WTC11 (cell line): ENCODE data around the gene CA10. TPM values are rescaled to one million over a fixed set of nuclear protein-coding genes. Genes with fewer than 3 reads are reported as not detected.
A peak's percentile ranks its signal among the peaks of the same experiment; 100 is the strongest.

Source experiments
- ATAC-seq: fragments of 200-7000 bp; cut with Tn5 transposase; 2 replicates; pipeline ENCODE4 v1.10.0; 2021; ENCODE audit warnings: mild to moderate bottlenecking, moderate library complexity
- CTCF ChIA-PET: fragments of 300-600 bp; sonication (Branson Sonifier 250); formaldehyde crosslinking; loops from one replicate; lab custom pipeline; 2021; ENCODE audit warnings: antibody characterized with exemption; lab: Charles Lee
- POLR2A ChIA-PET: fragments of 350-600 bp; sonication (Branson Sonifier 250); formaldehyde crosslinking; loops from one replicate; lab custom pipeline; 2021; ENCODE audit warnings: antibody characterized with exemption; lab: Charles Lee
- DNase-seq: peaks from one replicate; pipeline ENCODE4 v3.0.0; 2021; ENCODE audit warnings: low spot score
- H3K27ac Mint-ChIP-seq: 2 replicates; pipeline ENCODE4 v1.8.0; 2021; ENCODE audit warnings: mixed read lengths
- H3K27me3 Mint-ChIP-seq: 2 replicates; pipeline ENCODE4 v1.8.0; 2021; ENCODE audit warnings: low read depth, mild to moderate bottlenecking, moderate library complexity, mixed read lengths
- H3K36me3 Mint-ChIP-seq: 2 replicates; pipeline ENCODE4 v1.8.0; 2021; ENCODE audit warnings: mixed read lengths
- H3K4me1 Mint-ChIP-seq: 2 replicates; pipeline ENCODE4 v1.8.0; 2022; ENCODE audit warnings: mixed read lengths
- H3K4me3 Mint-ChIP-seq: 2 replicates; pipeline ENCODE4 v1.8.0; 2021; ENCODE audit warnings: mild to moderate bottlenecking, moderate library complexity, mixed read lengths
- H3K9me3 Mint-ChIP-seq: 2 replicates; pipeline ENCODE4 v1.8.0; 2021; ENCODE audit warnings: mixed read lengths
- AR ChIP-seq: fragments of 250-450 bp; sonication (Bioruptor Pico); IDR thresholded peaks from 2 replicates; pipeline ENCODE4 v1.9.0; 2021; ENCODE audit warnings: mild to moderate bottlenecking
- ARID4B ChIP-seq: sonication (generic); formaldehyde crosslinking; IDR thresholded peaks from 2 replicates; pipeline ENCODE4 v1.8.0; 2023; ENCODE audit warnings: missing genetic modification reagents, mild to moderate bottlenecking, borderline replicate concordance
- ATF2 ChIP-seq: sonication (generic); formaldehyde crosslinking; IDR thresholded peaks from 2 replicates; pipeline ENCODE4 v1.8.1; 2022; ENCODE audit warnings: low read depth, missing genetic modification reagents, borderline replicate concordance
- ATF6 ChIP-seq: sonication (generic); formaldehyde crosslinking; IDR thresholded peaks from 2 replicates; pipeline ENCODE4 v1.8.1; 2023; ENCODE audit warnings: mild to moderate bottlenecking, missing genetic modification reagents
- E2F4 ChIP-seq: sonication (generic); formaldehyde crosslinking; IDR thresholded peaks from 2 replicates; pipeline ENCODE4 v1.8.1; 2022; ENCODE audit warnings: low read depth, mild to moderate bottlenecking, moderate library complexity, missing genetic modification reagents, borderline replicate concordance
- EMX1 ChIP-seq: fragments of 250-450 bp; sonication (Bioruptor Pico); IDR thresholded peaks from 2 replicates; pipeline ENCODE4 v1.8.0; 2021; ENCODE audit warnings: mild to moderate bottlenecking
- ETV6 ChIP-seq: sonication (generic); formaldehyde crosslinking; IDR thresholded peaks from 2 replicates; pipeline ENCODE4 v1.8.1; 2022; ENCODE audit warnings: mild to moderate bottlenecking, missing genetic modification reagents
- FOXP1 ChIP-seq: sonication (generic); formaldehyde crosslinking; IDR thresholded peaks from 2 replicates; pipeline ENCODE4 v1.8.0; 2022; ENCODE audit warnings: missing genetic modification reagents, mild to moderate bottlenecking, moderate library complexity, borderline replicate concordance
- HMGA2 ChIP-seq: fragments of 250-450 bp; sonication (Bioruptor Pico); IDR thresholded peaks from 2 replicates; pipeline ENCODE4 v1.4.0; 2021; ENCODE audit warnings: mild to moderate bottlenecking, moderate library complexity
- IRF1 ChIP-seq: sonication (generic); formaldehyde crosslinking; IDR thresholded peaks from 2 replicates; pipeline ENCODE4 v1.8.0; 2023; ENCODE audit warnings: missing genetic modification reagents
- MLX ChIP-seq: sonication (generic); formaldehyde crosslinking; IDR thresholded peaks from 2 replicates; pipeline ENCODE4 v1.8.1; 2023; ENCODE audit warnings: mild to moderate bottlenecking, missing genetic modification reagents, moderate library complexity
- NFATC4 ChIP-seq: fragments of 250-450 bp; sonication (Bioruptor Pico); IDR thresholded peaks from 2 replicates; pipeline ENCODE4 v1.9.0; 2021; ENCODE audit warnings: mild to moderate bottlenecking
- NR2C2 ChIP-seq: sonication (generic); formaldehyde crosslinking; IDR thresholded peaks from 2 replicates; pipeline ENCODE4 v1.8.0; 2022; ENCODE audit warnings: mild to moderate bottlenecking, missing genetic modification reagents
- TEAD1 ChIP-seq: sonication (generic); formaldehyde crosslinking; IDR thresholded peaks from 2 replicates; pipeline ENCODE4 v1.8.0; 2022; ENCODE audit warnings: mild to moderate bottlenecking, missing genetic modification reagents
- TP53 ChIP-seq: sonication (generic); formaldehyde crosslinking; IDR thresholded peaks from 2 replicates; pipeline ENCODE4 v1.8.1; 2023; ENCODE audit warnings: mild to moderate bottlenecking, missing genetic modification reagents
- ZNF396 ChIP-seq: fragments of 250-450 bp; sonication (Bioruptor Pico); IDR thresholded peaks from 2 replicates; pipeline ENCODE4 v1.8.0; 2021; ENCODE audit warnings: mild to moderate bottlenecking, moderate library complexity, borderline replicate concordance
- ZNF423 ChIP-seq: fragments of 250-450 bp; sonication (Bioruptor Pico); IDR thresholded peaks from 2 replicates; pipeline ENCODE4 v2.1.2; 2022; ENCODE audit warnings: mild to moderate bottlenecking, moderate library complexity
- total RNA-seq: library from RNA; stranded (reverse); gene quantifications from 3 replicates; pipeline ENCODE4 v1.2.3, GENCODE V29; 2021

CA10 gene
- total RNA-seq, 1 experiment from 2014 or later = 0.90 TPM

GRCh38 chr17:51653878-51654277 is 504.6 kb downstream of the CA10 start:
- CTCF ChIA-PET = interaction anchor here (0.6 to 2.5 kb wide), 7 partner anchors 14 to 355 kb away, joined by 3 to 13 read pairs (median 4); no protein-coding TSS in a partner anchor
- ATAC-seq (peak; percentile 90), DNase-seq (peak; percentile 24)

More at GRCh38 chr17:51653878-51654277, 504.6 kb downstream of the CA10 start:
- Mint-ChIP-seq H3K4me3 (no peak overlapping the region), H3K9me3 (peaks cover 14% of the 10 kb centered on the region), H3K4me1 (no peaks in the 10 kb centered on the region), H3K36me3 (0 out of 2 replicates have a peak, but pooled peaks cover 3% of the 10 kb centered on the region), H3K27me3 (no peaks in the 10 kb centered on the region), H3K27ac (no peak overlapping the region)
- POLR2A ChIA-PET = no interaction called here
- TF ChIP-seq NR2C2 (CRISPR knock-in tag) (no peak), ATF2 (CRISPR knock-in tag) (no peak), ARID4B (CRISPR knock-in tag) (no peak), NFATC4 (no peak), EMX1 (CRISPR knock-in tag) (no peak), TEAD1 (CRISPR knock-in tag) (no peak), TP53 (CRISPR knock-in tag) (no peak), ZNF423 (no peak), ATF6 (CRISPR knock-in tag) (no peak), E2F4 (no peak), IRF1 (CRISPR knock-in tag) (no peak), ZNF396 (no peak), ETV6 (CRISPR knock-in tag) (no peak), HMGA2 (no peak), AR (no peak), FOXP1 (CRISPR knock-in tag) (no peak), MLX (CRISPR knock-in tag) (no peak)
- TF ChIP-seq, all 79 proteins: peak for 0
